Measurements from ENCODE around the gene BCR. TPM values are rescaled to one million over a fixed set of nuclear protein-coding genes. Genes with fewer than 3 reads are reported as not detected.

Gene BCR
- total RNA-seq, 1 donor from 2014 or later, result 30.0 TPM

DNA sequence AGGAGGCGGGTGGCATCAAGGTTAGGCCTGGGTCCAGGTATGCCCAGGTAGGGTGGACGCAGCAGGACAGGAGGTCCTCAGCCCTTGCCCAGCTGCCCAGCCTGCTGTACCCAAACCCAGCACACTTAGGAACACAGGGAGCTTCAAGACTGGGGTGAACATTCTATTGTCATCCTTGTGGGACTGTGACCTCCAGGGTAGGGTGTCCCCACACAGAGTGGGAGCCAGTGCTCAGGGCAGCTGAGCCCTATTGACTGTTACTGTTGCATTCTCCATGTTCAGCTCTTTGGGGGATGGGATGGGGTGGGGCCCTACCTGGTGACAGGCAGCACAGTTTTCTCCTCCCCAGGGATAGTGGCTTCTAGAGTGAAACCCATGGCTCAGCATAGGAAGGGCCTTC, 106.0 kb downstream of the BCR start:
- DNase-seq (ENCODE audit: low spot score), result no peak
- Mint-ChIP-seq H3K9me3 (ENCODE audit: low read depth) (no peaks in the 10 kb centered on the region), H3K36me3 (ENCODE audit: low read depth) (peaks cover 8% of the 10 kb centered on the region), H3K27ac (ENCODE audit: unreplicated experiment) (no peak overlapping the region), H3K4me1 (ENCODE audit: low read depth) (peaks cover 22% of the 10 kb centered on the region), H3K4me3 (ENCODE audit: unreplicated experiment) (no peak overlapping the region), H3K27me3 (ENCODE audit: low read depth) (no peaks in the 10 kb centered on the region)
- TF ChIP-seq, protein P1, sequence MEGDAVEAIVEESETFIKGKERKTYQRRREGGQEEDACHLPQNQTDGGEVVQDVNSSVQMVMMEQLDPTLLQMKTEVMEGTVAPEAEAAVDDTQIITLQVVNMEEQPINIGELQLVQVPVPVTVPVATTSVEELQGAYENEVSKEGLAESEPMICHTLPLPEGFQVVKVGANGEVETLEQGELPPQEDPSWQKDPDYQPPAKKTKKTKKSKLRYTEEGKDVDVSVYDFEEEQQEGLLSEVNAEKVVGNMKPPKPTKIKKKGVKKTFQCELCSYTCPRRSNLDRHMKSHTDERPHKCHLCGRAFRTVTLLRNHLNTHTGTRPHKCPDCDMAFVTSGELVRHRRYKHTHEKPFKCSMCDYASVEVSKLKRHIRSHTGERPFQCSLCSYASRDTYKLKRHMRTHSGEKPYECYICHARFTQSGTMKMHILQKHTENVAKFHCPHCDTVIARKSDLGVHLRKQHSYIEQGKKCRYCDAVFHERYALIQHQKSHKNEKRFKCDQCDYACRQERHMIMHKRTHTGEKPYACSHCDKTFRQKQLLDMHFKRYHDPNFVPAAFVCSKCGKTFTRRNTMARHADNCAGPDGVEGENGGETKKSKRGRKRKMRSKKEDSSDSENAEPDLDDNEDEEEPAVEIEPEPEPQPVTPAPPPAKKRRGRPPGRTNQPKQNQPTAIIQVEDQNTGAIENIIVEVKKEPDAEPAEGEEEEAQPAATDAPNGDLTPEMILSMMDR (IDR thresholded peaks at IDR 0.05), result no peak

DNA sequence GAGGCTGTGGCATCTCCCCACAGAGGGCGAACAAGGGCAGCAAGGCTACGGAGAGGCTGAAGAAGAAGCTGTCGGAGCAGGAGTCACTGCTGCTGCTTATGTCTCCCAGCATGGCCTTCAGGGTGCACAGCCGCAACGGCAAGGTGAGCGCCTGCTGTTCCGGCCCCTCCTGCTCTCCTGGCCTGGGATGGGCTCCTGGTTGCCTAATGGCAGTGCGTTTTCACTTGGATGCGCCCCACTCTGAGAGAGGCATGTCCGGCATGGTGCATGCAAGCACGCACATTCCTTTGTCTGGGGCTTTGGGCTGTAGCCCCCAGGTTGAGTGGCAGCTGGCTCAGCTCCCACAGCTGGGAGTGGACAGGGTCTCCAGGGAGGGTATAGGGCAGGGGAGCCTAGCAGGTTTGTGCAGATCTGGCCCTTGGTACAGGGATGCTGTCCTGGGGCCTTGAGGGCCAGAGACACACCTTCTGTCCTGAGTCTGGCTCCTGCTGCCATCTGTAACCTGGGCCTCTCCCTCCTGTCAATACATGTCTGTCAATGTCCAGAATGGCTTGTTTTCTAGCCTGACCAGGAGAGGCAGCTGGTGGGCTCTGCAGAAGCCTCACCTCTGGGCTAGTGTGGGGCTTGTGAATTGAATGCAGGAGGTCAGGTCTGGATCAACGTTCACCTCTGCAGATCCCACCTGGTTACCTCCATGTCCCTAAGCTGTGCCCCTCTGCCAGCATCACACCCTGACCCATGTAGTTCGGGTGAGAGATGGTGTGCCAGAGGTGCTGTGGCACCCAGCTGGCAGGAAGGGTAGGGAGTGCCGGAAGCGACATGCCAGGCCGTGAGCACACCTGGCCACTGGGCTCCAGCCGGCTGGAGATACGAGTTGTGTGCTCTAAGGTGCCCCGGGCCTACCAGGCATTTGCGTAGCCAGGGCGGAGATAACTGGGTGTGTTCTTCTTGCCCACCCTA, 107.1 kb downstream of the BCR start:
- H3K27me3 Mint-ChIP-seq (ENCODE audit: low read depth), result no peaks in the 10 kb centered on the region
- DNase-seq (ENCODE audit: low spot score), result no peak
- no peak overlapping the region for H3K4me3 Mint-ChIP-seq (ENCODE audit: unreplicated experiment)
- TF ChIP-seq, protein P1 (IDR thresholded peaks at IDR 0.05), result no peak
- no peaks in the 10 kb centered on the region for H3K9me3 Mint-ChIP-seq (ENCODE audit: low read depth)
- peaks cover 14% of the 10 kb centered on the region for H3K36me3 Mint-ChIP-seq (ENCODE audit: low read depth)
- peaks cover 11% of the 10 kb centered on the region for H3K4me1 Mint-ChIP-seq (ENCODE audit: low read depth)
- H3K27ac Mint-ChIP-seq (ENCODE audit: unreplicated experiment), result no peak overlapping the region

DNA sequence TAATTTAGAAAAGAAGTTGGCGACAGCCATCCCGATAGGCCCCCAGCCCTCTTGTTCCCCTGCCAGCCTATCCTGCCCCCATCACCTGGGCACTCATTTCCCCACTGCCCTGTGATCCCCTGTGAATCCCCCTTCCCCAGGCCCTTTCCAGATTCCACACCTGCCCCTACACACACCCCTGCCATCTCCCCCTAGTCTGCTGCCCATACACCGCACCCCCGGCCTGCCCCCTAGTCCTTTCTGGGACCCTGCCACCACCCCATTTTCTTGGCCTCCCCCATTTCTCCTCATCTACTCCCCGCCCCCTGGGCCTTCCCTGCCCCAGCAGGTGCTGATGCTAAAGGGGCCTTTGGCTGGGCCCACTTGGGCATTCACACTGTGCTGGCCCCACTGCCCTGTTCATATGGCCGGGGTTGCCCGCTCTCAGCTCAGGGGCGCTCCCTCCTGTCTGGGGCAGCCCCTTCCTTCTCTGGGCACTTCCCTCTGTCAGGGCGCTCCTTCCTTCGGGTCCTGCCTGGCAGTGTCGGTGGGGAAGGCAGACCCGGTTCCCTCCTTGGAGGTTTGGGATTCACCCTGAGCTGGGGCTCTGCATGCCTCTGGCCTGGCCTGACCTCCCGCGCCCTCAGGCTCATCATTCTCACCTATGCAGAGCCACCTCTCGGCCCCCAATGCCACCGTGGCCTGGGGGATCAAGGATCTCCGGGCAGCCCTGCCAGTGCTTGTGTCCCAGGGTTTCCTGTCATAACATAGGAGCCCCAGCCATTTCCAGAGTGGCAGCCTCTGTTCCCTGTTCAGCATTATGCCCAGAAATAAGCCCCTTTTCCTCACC, 108.2 kb downstream of the BCR start:
- Mint-ChIP-seq H3K36me3 (ENCODE audit: low read depth) (peaks cover 19% of the 10 kb centered on the region), H3K27me3 (ENCODE audit: low read depth) (no peaks in the 10 kb centered on the region), H3K4me3 (ENCODE audit: unreplicated experiment) (no peak overlapping the region), H3K9me3 (ENCODE audit: low read depth) (no peaks in the 10 kb centered on the region), H3K4me1 (ENCODE audit: low read depth) (peaks cover 9% of the 10 kb centered on the region), H3K27ac (ENCODE audit: unreplicated experiment) (no peak overlapping the region)
- TF ChIP-seq, protein P1 (IDR thresholded peaks at IDR 0.05), result no peak
- DNase-seq (ENCODE audit: low spot score), result no peak

DNA sequence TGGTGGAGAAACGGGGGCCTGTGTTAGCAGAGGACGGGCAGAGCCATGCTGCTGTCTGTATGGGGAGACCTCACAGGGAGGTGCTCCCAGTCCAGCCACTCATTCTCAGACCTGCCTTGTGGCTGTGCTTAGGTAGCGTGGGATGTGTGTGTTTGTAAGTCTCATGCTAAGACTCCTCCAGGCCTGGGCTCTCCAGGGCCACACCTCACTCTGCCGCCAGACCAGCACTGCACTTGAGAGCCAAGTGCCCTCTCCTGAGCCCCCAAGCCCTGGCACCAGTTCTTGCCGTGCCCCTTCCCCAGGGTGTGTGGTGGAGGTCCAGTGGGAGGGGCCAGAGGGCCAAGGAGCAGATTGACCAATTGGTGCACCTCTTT, 108.8 kb downstream of the BCR start:
- TF ChIP-seq, protein P1 (IDR thresholded peaks at IDR 0.05), result no peak
- H3K9me3 Mint-ChIP-seq (ENCODE audit: low read depth), result no peaks in the 10 kb centered on the region
- no peak overlapping the region for H3K4me3 Mint-ChIP-seq (ENCODE audit: unreplicated experiment)
- H3K36me3 Mint-ChIP-seq (ENCODE audit: low read depth), result peaks cover 24% of the 10 kb centered on the region
- no peak for DNase-seq (ENCODE audit: low spot score)
- H3K27ac Mint-ChIP-seq (ENCODE audit: unreplicated experiment), result no peak overlapping the region
- peaks cover 9% of the 10 kb centered on the region for H3K4me1 Mint-ChIP-seq (ENCODE audit: low read depth)
- H3K27me3 Mint-ChIP-seq (ENCODE audit: low read depth), result no peaks in the 10 kb centered on the region
